ENCODE measurements around the gene RPL34.
"Not testable (repeated sequence)": the region's sequence is repeated elsewhere in the genome, so short reads cannot be mapped to it uniquely, and the experiment has no call there.

RPL34 gene

GRCh38 chr4:108620101-108620932, at the start of gene RPL34:
RPL34 (plus strand) TSS chr4:108620576; CDS start chr4:108621960, 1,384 bp downstream.
- Histone ChIP-seq H3K4me3 (ENCODE audit: low read length) (peak within 1 kb of the TSS; percentile 93; the same call in 1 of the 2 replicates), H3K36me3 (ENCODE audit: control insufficient read depth, insufficient read depth, low read length) (peaks cover 20% of the 10 kb centered on the region; the same call in 1 of the 2 replicates), H3K4me1 (ENCODE audit: control insufficient read depth, insufficient read depth, low read length) (no peaks in the 10 kb centered on the region), H3K9me3 (ENCODE audit: control insufficient read depth, insufficient read depth, low read length) (no peaks in the 10 kb centered on the region), H3K27me3 (ENCODE audit: control insufficient read depth, insufficient read depth, low read length) (no peaks in the 10 kb centered on the region), H3K27ac (ENCODE audit: low read length) (no peak within 1 kb of the TSS)
- DNase-seq (ENCODE audit: low read depth, low spot score): peak; percentile 97
- WGBS (ENCODE audit: insufficient coverage, insufficient read length): no CpG with 5 or more reads among the region's 32 CpGs

- no peaks in the 10 kb centered on the region for H3K27me3 ChIP-seq (ENCODE audit: control insufficient read depth, insufficient read depth, low read length)
- DNase-seq (ENCODE audit: low read depth, low spot score): no peak
- H3K4me1 ChIP-seq (ENCODE audit: control insufficient read depth, insufficient read depth, low read length): no peaks in the 10 kb centered on the region
- no peaks in the 10 kb centered on the region for H3K9me3 ChIP-seq (ENCODE audit: control insufficient read depth, insufficient read depth, low read length)
- no peak overlapping the region for H3K4me3 ChIP-seq (ENCODE audit: low read length)
- no CpG with 5 or more reads among the region's 4 CpGs for WGBS (ENCODE audit: insufficient coverage, insufficient read length)
- H3K27ac ChIP-seq (ENCODE audit: low read length): no peak overlapping the region
- no peaks in the 10 kb centered on the region for H3K36me3 ChIP-seq (ENCODE audit: control insufficient read depth, insufficient read depth, low read length)
Observed at GRCh38 chr4:108570993-108571569, 49.3 kb upstream of the RPL34 start.

GRCh38 chr4:108574402-108574801, 46.0 kb upstream of the RPL34 start:
- DNase-seq (ENCODE audit: low read depth, low spot score): no peak
- Histone ChIP-seq H3K27ac (ENCODE audit: low read length) (no peak overlapping the region), H3K4me3 (ENCODE audit: low read length) (no peak overlapping the region), H3K4me1 (ENCODE audit: control insufficient read depth, insufficient read depth, low read length) (no peaks in the 10 kb centered on the region), H3K9me3 (ENCODE audit: control insufficient read depth, insufficient read depth, low read length) (no peaks in the 10 kb centered on the region), H3K36me3 (ENCODE audit: control insufficient read depth, insufficient read depth, low read length) (no peaks in the 10 kb centered on the region), H3K27me3 (ENCODE audit: control insufficient read depth, insufficient read depth, low read length) (no peaks in the 10 kb centered on the region)
- no CpG with 5 or more reads among the region's 3 CpGs for WGBS (ENCODE audit: insufficient coverage, insufficient read length)

GRCh38 chr4:108581083-108581482, 39.3 kb upstream of the RPL34 start:
- Histone ChIP-seq H3K9me3 (ENCODE audit: control insufficient read depth, insufficient read depth, low read length) (no peaks in the 10 kb centered on the region), H3K27me3 (ENCODE audit: control insufficient read depth, insufficient read depth, low read length) (no peaks in the 10 kb centered on the region), H3K4me3 (ENCODE audit: low read length) (no peak overlapping the region), H3K36me3 (ENCODE audit: control insufficient read depth, insufficient read depth, low read length) (no peaks in the 10 kb centered on the region), H3K27ac (ENCODE audit: low read length) (no peak overlapping the region), H3K4me1 (ENCODE audit: control insufficient read depth, insufficient read depth, low read length) (no peaks in the 10 kb centered on the region)
- no CpG with 5 or more reads among the region's 6 CpGs for WGBS (ENCODE audit: insufficient coverage, insufficient read length)
- DNase-seq (ENCODE audit: low read depth, low spot score): no peak

- no peak for DNase-seq (ENCODE audit: low read depth, low spot score)
- H3K27ac ChIP-seq (ENCODE audit: low read length): no peak overlapping the region
- no CpG with 5 or more reads among the region's 3 CpGs for WGBS (ENCODE audit: insufficient coverage, insufficient read length)
Observed at GRCh38 chr4:108586778-108587177, 33.6 kb upstream of the RPL34 start.

GRCh38 chr4:108588878-108589277, 31.5 kb upstream of the RPL34 start:
- Histone ChIP-seq H3K9me3 (ENCODE audit: control insufficient read depth, insufficient read depth, low read length) (no peaks in the 10 kb centered on the region), H3K27ac (ENCODE audit: low read length) (no peak overlapping the region), H3K4me1 (ENCODE audit: control insufficient read depth, insufficient read depth, low read length) (no peaks in the 10 kb centered on the region), H3K36me3 (ENCODE audit: control insufficient read depth, insufficient read depth, low read length) (no peaks in the 10 kb centered on the region), H3K27me3 (ENCODE audit: control insufficient read depth, insufficient read depth, low read length) (peaks cover 2% of the 10 kb centered on the region; the same call in 1 of the 2 replicates), H3K4me3 (ENCODE audit: low read length) (no peak overlapping the region)
- no peak for DNase-seq (ENCODE audit: low read depth, low spot score)
- WGBS (ENCODE audit: insufficient coverage, insufficient read length): no CpG with 5 or more reads among the region's 1 CpG

More at GRCh38 chr4:108586778-108587177, 33.6 kb upstream of the RPL34 start:
- H3K4me1 ChIP-seq (ENCODE audit: control insufficient read depth, insufficient read depth, low read length): no peaks in the 10 kb centered on the region
- no peaks in the 10 kb centered on the region for H3K36me3 ChIP-seq (ENCODE audit: control insufficient read depth, insufficient read depth, low read length)
- H3K4me3 ChIP-seq (ENCODE audit: low read length): no peak overlapping the region
- no peaks in the 10 kb centered on the region for H3K9me3 ChIP-seq (ENCODE audit: control insufficient read depth, insufficient read depth, low read length)
- peaks cover 2% of the 10 kb centered on the region; the same call in 1 of the 2 replicates for H3K27me3 ChIP-seq (ENCODE audit: control insufficient read depth, insufficient read depth, low read length)

GRCh38 chr4:108589961-108590360, 30.4 kb upstream of the RPL34 start:
- no CpG with 5 or more reads among the region's 2 CpGs for WGBS (ENCODE audit: insufficient coverage, insufficient read length)
- DNase-seq (ENCODE audit: low read depth, low spot score): no peak
- Histone ChIP-seq H3K27ac (ENCODE audit: low read length) (no peak overlapping the region), H3K27me3 (ENCODE audit: control insufficient read depth, insufficient read depth, low read length) (peaks cover 2% of the 10 kb centered on the region; the same call in 1 of the 2 replicates), H3K9me3 (ENCODE audit: control insufficient read depth, insufficient read depth, low read length) (no peaks in the 10 kb centered on the region), H3K36me3 (ENCODE audit: control insufficient read depth, insufficient read depth, low read length) (no peaks in the 10 kb centered on the region), H3K4me3 (ENCODE audit: low read length) (no peak overlapping the region), H3K4me1 (ENCODE audit: control insufficient read depth, insufficient read depth, low read length) (no peaks in the 10 kb centered on the region; the same call in 1 of the 2 replicates)

GRCh38 chr4:108590776-108591175, 29.6 kb upstream of the RPL34 start:
- no peaks in the 10 kb centered on the region; the same call in 1 of the 2 replicates for H3K4me1 ChIP-seq (ENCODE audit: control insufficient read depth, insufficient read depth, low read length)
- no peaks in the 10 kb centered on the region for H3K36me3 ChIP-seq (ENCODE audit: control insufficient read depth, insufficient read depth, low read length)
- no peak overlapping the region for H3K27ac ChIP-seq (ENCODE audit: low read length)
- no CpG with 5 or more reads among the region's 1 CpG for WGBS (ENCODE audit: insufficient coverage, insufficient read length)
- no peaks in the 10 kb centered on the region for H3K9me3 ChIP-seq (ENCODE audit: control insufficient read depth, insufficient read depth, low read length)
- H3K4me3 ChIP-seq (ENCODE audit: low read length): no peak overlapping the region
- no peak for DNase-seq (ENCODE audit: low read depth, low spot score)
- peaks cover 2% of the 10 kb centered on the region; the same call in 1 of the 2 replicates for H3K27me3 ChIP-seq (ENCODE audit: control insufficient read depth, insufficient read depth, low read length)

- Histone ChIP-seq H3K36me3 (ENCODE audit: control insufficient read depth, insufficient read depth, low read length) (no peaks in the 10 kb centered on the region), H3K4me3 (ENCODE audit: low read length) (no peak overlapping the region), H3K9me3 (ENCODE audit: control insufficient read depth, insufficient read depth, low read length) (no peaks in the 10 kb centered on the region), H3K27me3 (ENCODE audit: control insufficient read depth, insufficient read depth, low read length) (peaks cover 2% of the 10 kb centered on the region; the same call in 1 of the 2 replicates), H3K27ac (ENCODE audit: low read length) (no peak overlapping the region), H3K4me1 (ENCODE audit: control insufficient read depth, insufficient read depth, low read length) (no peaks in the 10 kb centered on the region; the same call in 1 of the 2 replicates)
- no peak for DNase-seq (ENCODE audit: low read depth, low spot score)
- no CpG with 5 or more reads among the region's 2 CpGs for WGBS (ENCODE audit: insufficient coverage, insufficient read length)
Observed at GRCh38 chr4:108592674-108592986, 27.7 kb upstream of the RPL34 start.

- not testable (repeated sequence) for H3K27me3 ChIP-seq (ENCODE audit: control insufficient read depth, insufficient read depth, low read length); H3K36me3 ChIP-seq (ENCODE audit: control insufficient read depth, insufficient read depth, low read length); H3K4me1 ChIP-seq (ENCODE audit: control insufficient read depth, insufficient read depth, low read length); H3K4me3 ChIP-seq (ENCODE audit: low read length); DNase-seq (ENCODE audit: low read depth, low spot score); H3K9me3 ChIP-seq (ENCODE audit: control insufficient read depth, insufficient read depth, low read length); H3K27ac ChIP-seq (ENCODE audit: low read length)
- no CpG with 5 or more reads among the region's 21 CpGs for WGBS (ENCODE audit: insufficient coverage, insufficient read length)
Observed at GRCh38 chr4:108594296-108594695, 26.1 kb upstream of the RPL34 start.
